NCI-H2196 treated with DMSO at 0.1 percent for 48 hours (cell line): ENCODE results near the gene CSHL1.
"Not testable (repeated sequence)": the region's sequence is repeated elsewhere in the genome, so short reads cannot be mapped to it uniquely, and the experiment has no call there.

Experiments
- DNase-seq: peaks from one replicate; lab custom pipeline; 2025; ENCODE audit not compliant: unreplicated experiment; lab: John Stamatoyannopoulos, UW

CSHL1 gene

DNA sequence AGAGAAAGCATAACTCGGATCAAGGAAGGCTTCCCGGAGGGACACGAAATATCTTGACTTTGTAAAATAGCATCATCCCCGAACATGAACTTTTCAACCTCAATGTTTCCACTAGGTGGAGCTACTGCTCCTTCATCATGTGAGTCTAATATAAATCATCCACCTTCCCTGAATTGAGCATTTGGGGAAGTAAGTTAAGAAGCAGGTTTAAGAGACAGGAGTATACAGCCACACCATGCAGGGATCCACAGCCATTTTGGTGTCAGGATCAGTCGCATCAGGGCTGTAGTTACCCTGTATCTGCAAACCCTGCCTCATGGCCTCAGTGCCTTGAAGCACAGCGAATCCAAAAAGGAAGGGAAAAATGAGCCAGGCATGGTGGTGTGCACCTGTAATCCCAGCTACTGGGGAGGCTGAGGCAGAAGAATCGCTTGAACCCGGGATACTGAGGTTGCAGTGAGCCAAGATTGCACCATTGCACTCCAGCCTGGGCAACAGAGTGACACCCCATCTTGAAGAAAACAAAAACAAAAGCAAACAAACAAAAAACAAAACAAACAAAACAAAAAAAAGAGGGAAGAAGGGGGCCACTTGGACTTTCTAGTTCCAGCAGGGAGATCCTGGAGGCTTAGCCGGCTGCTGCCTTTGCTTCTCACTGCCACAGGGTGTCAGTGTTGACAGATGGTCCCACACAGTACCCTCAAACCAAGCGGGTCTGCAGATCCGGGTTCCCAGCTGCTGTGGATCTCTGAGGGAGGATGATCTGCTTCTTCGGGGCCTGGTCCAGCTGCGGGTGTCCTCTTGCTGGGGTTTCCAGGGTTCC lies 21.8 kb downstream of the CSHL1 start:
- DNase-seq: not testable (repeated sequence)

DNA sequence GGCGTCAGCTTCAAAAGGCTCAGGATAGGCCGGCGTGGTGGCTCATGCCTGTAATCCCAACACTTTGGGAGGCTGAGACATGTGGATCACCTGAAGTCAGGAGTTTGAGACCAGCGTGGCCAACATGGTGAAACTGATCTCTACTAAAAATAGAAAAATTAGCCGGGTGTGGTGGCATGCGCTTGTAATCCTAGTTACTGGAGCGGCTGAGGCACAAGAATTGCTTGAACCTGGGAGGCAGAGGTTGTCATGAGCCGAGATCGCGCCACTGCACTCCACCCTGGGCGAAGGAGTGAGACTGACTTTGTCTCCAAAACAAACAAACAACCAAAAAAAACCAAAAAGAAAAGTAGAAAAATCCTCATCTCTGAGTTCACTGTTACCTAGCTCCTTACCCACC lies 25.9 kb downstream of the CSHL1 start:
- not testable (repeated sequence) for DNase-seq

DNA sequence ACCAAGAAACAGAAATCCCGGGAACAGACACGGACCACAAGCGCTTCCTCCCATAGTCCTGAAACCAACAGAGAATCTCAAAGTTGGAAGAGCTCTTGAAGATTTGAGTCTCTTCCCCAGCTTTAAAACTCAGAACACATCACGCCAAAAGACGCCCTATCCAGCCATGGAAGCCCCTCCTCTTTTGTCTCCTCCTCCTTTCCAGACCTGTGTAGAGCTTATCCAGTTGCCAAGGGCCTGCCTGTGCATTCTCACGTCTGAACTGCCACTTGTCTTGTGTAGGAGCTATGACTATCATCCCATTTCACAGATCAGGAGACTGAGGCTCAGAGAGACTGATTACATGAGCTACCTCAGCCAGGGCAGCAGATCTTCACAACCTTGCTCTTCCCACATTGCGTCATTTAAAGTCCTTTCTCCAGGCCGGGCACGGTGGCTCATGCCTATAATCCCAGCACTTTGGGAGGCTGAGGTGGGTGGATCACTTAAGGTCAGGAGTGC lies 28.4 kb downstream of the CSHL1 start:
- not testable (repeated sequence) for DNase-seq

DNA sequence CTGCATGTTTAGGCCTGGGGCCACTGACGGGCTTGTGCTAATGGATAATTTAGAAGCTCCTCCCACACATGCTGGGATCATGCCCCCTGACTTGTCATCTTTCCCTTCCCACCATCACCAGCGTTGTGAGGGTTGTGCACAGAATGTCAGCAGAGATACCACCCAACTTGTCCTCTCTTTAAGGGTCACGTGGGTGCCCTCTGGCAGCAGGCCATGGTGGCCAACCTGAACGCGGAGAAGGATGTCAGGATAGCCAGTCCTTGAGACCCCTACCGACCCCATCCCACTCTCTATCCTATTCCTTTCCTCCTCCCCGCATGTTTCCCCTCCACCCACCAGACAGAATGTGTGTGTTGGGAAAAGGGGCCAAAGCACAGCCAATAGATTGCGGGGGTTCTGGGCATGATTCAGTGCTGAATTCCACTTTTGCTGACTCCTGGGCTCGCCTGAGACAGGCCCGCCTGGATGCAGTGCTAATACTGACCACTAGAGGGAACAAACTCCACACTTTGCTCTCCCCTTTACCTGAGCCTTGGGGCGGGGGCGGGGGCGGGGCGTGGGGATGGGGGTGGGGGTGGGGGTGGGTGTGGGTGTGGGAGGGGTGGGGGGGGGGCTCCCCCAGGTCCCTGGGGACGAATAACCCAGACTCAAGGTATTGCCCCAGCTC lies 29.0 kb downstream of the CSHL1 start, which contains the start of gene GH2:
Gene GH2, minus strand, starts transcription at position 10 of the 667 bp plus-strand sequence. CDS start 143 bp downstream, outside the sequence.
- peak; percentile 17 for DNase-seq

DNA sequence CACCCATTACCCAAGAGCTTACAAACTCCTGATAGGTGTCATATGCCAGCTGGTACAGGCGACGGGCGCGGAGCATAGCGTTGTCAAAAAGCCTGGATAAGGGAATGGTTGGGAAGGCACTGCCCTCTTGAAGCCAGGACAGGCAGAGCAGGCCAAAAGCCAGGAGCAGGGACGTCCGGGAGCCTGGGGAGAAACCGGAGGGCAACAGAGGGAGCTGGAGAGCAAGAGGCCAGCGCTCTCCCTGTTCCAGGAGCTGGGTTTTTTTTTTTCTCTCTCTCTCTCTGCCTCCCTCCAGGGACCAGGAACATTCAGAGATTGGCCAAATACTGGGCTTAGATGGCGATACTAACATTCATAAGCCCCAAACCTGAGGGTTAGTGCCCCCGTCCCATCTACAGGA lies 29.7 kb downstream of the CSHL1 start:
- not testable (repeated sequence) for DNase-seq

DNA sequence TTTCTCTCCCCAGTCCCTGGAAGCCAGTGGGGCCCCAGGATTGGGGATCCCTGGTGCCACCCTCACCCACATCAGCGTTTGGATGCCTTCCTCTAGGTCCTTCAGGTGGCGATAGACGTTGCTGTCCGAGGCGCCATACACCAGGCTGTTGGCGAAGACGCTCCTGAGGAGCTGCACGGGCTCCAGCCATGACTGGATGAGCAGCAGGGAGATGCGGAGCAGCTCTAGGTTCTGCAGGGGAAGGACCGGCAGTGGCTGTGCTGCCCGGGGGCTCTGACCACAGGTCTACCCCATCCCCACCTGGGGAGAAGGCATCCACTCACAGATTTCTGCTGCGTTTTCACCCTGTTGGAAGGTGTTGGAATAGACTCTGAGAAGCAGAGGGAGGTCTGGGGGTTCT lies 30.4 kb downstream of the CSHL1 start:
- DNase-seq: no peak

DNA sequence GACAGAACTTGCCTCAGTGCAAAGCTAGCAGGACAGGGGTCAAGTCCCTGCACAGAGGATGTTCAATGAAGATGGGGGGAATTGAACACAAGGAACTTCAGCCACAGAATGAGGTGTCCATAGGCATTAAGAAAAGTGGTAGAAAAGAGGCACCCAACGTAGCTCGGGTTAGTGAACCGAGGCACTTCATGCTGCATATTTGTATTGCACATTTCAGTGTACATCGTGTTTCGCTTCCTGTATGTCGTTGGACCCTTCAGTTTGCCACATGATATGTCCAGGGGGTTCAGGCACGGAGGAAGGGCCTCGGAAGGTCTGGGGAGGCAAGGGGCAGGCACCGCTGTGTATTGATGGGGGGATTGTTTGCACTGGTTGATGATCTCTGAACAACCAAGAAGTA lies 32.6 kb downstream of the CSHL1 start:
- DNase-seq: not testable (repeated sequence)

DNA sequence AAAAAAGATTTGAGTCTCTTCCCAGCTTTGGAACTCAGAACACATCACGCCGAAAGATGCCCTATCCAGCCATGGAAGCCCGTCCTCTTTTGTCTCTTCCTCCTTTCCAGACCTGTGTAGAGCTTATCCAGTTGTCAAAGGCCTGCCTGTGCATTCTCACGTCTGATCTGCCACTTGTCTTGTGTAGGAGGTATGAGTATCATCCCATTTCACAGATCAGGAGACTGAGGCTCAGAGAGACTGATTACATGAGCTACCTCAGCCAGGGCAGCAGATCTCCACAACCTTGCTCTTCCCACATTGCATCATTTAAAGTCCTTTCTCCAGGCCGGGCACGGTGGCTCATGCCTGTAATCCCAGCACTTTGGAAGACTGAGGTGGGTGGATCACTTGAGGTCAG lies 36.4 kb downstream of the CSHL1 start:
- DNase-seq: not testable (repeated sequence)

DNA sequence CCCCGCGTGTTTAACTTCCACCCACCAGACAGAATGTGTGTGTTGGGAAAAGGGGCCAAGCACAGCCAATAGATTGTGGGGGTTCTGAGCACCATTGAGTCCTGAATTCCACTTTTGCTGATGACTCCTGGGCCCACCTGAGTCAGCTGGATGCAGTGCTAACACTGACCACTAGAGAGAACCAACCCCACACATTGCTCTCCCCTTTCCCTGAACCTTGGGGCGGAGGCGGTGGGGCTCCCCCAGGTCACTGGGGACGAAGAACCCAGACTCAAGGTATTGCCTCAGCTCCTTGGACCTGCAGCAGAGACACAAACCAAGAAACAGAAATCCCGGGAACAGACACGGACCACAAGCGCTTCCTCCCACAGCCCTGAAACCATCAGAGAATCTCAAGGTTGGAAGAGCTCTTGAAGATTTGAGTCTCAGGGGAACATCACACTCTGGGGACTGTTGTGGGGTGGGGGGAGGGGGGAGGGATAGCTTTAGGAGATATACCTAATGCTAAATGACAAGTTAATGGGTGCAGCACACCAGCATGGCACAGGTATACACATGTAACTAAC lies 36.9 kb downstream of the CSHL1 start:
- DNase-seq: not testable (repeated sequence)

DNA sequence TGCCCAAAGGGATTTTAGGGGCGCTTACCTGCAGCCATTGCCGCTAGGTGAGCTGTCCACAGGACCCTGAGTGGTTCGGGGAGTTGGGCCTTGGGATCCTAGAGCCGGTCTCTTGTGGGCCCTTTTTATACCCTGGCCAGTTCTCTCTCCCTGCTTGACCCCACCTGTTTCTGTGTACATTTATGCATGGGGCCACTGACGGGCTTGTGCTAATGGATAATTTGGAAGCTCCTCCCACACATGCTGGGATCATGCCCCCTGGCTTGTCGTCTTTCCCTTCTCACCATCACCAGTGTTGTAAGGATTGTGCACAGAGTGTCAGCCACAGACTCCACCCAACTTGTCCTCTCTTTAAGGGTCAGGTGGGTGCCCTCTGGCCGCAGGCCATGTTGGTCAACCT lies 37.5 kb downstream of the CSHL1 start, which contains the start of gene CSH2:
Gene CSH2, minus strand, starts transcription at position 101 of the 400 bp plus-strand sequence. Its CDS starts 63 bp downstream, at position 38.
- DNase-seq: not testable (repeated sequence)

DNA sequence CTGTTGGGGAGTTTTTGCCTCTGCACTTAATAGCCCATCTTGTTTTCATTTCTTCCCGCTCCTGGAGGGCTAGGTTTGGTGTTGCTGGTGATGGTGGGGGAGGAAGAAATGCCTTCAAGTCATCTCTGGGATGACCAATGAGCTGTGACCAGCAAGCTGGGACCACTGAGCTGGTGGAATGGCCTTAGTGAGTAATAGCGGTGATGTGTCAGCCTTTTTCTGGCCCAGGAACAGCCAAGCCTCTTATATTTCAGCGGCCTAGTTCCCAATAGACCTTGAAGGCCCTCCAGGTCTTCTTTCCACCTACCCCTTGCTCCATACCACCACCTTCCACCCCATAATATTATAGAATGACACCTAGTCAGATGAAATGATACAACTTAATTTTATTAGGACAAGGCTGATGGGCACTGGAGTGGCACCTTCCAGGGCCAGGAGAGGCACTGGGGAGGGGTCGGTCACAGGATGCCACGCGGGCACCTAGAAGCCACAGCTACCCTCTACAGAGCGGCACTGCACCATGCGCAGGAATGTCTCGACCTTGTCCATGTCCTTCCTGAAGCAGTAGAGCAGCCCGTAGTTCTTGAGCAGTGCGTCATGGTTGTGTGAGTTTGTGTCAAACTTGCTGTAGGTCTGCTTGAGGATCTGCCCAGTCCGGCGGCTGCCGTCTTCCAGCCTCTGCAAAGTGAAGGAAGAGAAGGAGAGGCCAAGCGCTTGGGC lies 39.3 kb downstream of the CSHL1 start:
- DNase-seq: not testable (repeated sequence)

DNA sequence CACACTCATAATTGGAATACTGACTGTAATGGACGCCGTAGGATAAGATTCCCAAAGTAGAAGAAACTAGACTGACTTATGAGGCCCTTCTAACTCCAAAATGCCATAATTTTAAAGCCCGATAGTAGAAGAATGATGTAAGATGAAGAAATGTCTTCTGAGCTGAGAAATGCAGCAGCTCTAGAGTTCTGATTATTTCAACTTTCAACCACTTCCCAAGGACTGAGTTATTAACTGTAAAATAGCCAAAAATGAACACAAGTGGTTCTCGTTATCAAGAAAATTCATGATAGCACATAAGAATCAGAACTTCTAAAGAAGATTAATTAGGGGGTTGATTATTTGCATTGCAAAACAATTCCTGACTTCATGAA lies 40.8 kb downstream of the CSHL1 start:
- not testable (repeated sequence) for DNase-seq

DNA sequence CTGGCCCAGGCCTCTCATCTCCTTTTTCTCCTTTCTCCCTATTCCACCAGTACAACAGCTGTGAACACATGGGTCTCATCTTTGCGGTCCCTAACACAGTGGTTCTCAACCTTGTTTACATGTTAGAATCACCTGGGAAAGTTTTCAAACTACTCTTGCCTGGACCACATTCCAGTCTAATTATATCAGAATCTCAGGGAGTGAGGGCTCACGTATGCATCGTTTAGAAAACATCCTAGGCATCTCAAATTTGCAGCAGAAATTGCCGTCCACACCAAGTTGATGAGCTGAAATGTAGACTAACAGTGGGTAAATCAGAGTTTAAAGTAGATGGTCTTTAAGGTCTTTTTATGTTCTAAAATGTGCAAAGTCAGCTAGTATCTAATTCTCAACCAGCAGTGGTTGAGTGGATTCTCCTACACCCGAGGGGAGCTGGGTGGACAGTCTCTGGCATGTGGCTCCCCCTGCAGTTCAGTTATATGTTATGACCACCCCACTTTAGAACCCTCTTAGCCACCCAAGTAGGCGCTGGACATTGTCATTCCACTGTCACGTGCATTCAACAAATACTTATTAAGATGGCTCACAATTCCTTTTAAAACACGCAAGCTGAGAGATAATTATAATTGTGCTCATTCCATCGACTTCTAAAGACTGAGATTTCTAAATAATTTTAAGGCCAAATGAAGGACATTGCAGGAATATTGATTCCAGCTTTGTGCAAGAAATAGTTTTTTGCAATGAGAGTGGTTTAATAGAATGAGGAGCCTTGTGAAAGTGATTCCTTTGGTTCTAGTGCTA lies 41.4 kb downstream of the CSHL1 start:
- DNase-seq: not testable (repeated sequence)

DNA sequence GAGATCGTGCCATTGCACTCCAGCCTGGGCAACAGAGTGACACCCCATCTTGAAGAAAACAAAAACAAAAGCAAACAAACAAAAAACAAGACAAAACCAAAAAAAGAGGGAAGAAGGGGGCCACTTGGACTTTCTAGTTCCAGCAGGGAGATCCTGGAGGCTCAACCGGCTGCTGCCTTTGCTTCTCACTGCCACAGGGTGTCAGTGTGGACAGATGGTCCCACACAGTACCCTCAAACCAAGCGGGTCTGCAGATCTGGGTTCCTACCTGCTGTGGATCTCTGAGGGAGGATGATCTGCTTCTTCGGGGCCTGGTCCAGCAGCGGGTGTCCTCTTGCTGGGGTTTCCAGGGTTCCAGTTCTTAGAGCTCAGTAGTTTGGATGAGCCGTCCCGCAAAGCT lies 44.4 kb downstream of the CSHL1 start:
- not testable (repeated sequence) for DNase-seq
